HEK293 (cell line): ENCODE measurements around the gene PSMD7.

Experiments
- CTCF ChIP-seq: fragments of 450-650 bp; formaldehyde crosslinking; IDR thresholded peaks from 2 replicates; pipeline ENCODE4 v1.5.1; 2016; ENCODE audit warnings: missing biosample characterization, missing genetic modification characterization
- ZBTB48 ChIP-seq: fragments of 450-650 bp; formaldehyde crosslinking; IDR thresholded peaks from 2 replicates; pipeline ENCODE4 v1.5.1; 2016; ENCODE audit warnings: missing biosample characterization, missing genetic modification characterization
- ZBTB8A ChIP-seq: fragments of 450-650 bp; formaldehyde crosslinking; IDR thresholded peaks from 2 replicates; pipeline ENCODE4 v1.5.1; 2016; ENCODE audit warnings: missing biosample characterization, missing genetic modification characterization
- ZNF10 ChIP-seq: fragments of 450-650 bp; formaldehyde crosslinking; IDR thresholded peaks from 2 replicates; pipeline ENCODE4 v1.5.1; 2017; ENCODE audit warnings: missing biosample characterization, missing genetic modification characterization
- ZNF157 ChIP-seq: fragments of 450-650 bp; formaldehyde crosslinking; IDR thresholded peaks from 2 replicates; pipeline ENCODE4 v1.5.1; 2016; ENCODE audit warnings: missing biosample characterization, missing genetic modification characterization
- ZNF214 ChIP-seq: fragments of 450-650 bp; formaldehyde crosslinking; IDR thresholded peaks from 2 replicates; pipeline ENCODE4 v1.5.1; 2017; ENCODE audit warnings: missing biosample characterization, mild to moderate bottlenecking, missing genetic modification characterization, borderline replicate concordance
- ZNF354C ChIP-seq: fragments of 450-650 bp; formaldehyde crosslinking; IDR thresholded peaks from 2 replicates; pipeline ENCODE4 v1.5.1; 2016; ENCODE audit warnings: missing biosample characterization, missing genetic modification characterization, low read depth, borderline replicate concordance
- ZNF777 ChIP-seq: fragments of 450-650 bp; formaldehyde crosslinking; IDR thresholded peaks from 2 replicates; pipeline ENCODE4 v1.5.1; 2017; ENCODE audit warnings: missing biosample characterization, missing genetic modification characterization, borderline replicate concordance
- ZNF785 ChIP-seq: fragments of 450-650 bp; formaldehyde crosslinking; IDR thresholded peaks from 2 replicates; pipeline ENCODE4 v1.5.1; 2016; ENCODE audit warnings: missing biosample characterization, missing genetic modification characterization
- ZSCAN5A ChIP-seq: fragments of 450-650 bp; formaldehyde crosslinking; IDR thresholded peaks from 2 replicates; pipeline ENCODE4 v1.5.1; 2016; ENCODE audit warnings: missing biosample characterization, missing genetic modification characterization

- TF ChIP-seq CTCF (tag by site-specific recombination) (no peak), ZBTB48 (tag by site-specific recombination) (no peak), ZBTB8A (no peak), ZNF777 (no peak), ZNF214 (tag by site-specific recombination) (no peak), ZSCAN5A (tag by site-specific recombination) (no peak), ZNF10 (no peak), ZNF157 (tag by site-specific recombination) (no peak), ZNF785 (tag by site-specific recombination) (no peak), ZNF354C (tag by site-specific recombination) (no peak)
Measured at GRCh38 chr16:74304164-74304834, 7.7 kb downstream of the PSMD7 start.
